A673 (cell line): Measurements from ENCODE around the gene MAN1C1. TPM values are rescaled to one million over a fixed set of nuclear protein-coding genes. Genes with fewer than 3 reads are reported as not detected.
"Not testable (repeated sequence)": the region's sequence is repeated elsewhere in the genome, so short reads cannot be mapped to it uniquely, and the experiment has no call there.

Source experiments
- BruUV-seq: library from RNA; stranded (reverse); fragments of 400-500 nt; replicated peaks from 2 replicates; lab custom pipeline; 2021; lab: Mats Ljungman, UMichigan
- CTCF ChIA-PET: fragments of 300-600 bp; sonication (Branson Sonifier 250); formaldehyde crosslinking; loops from one replicate; lab custom pipeline; 2022; ENCODE audit warnings: antibody characterized with exemption; lab: Charles Lee
- POLR2A ChIA-PET: fragments of 300-600 bp; sonication (Branson Sonifier 250); formaldehyde crosslinking; loops from one replicate; lab custom pipeline; 2022; ENCODE audit warnings: antibody characterized with exemption; ENCODE audit not compliant: low non-redundant PET; lab: Charles Lee
- DNase-seq: peaks from one replicate; pipeline ENCODE4 v3.0.0-alpha.2; 2015; ENCODE audit warnings: low spot score
- H3K27ac ChIP-seq: fragments of 200-600 bp; sonication (generic); 2 replicates; pipeline ENCODE4 v1.5.1; 2016; ENCODE audit warnings: mixed run types, low read depth, mild to moderate bottlenecking, mixed read lengths, antibody characterized with exemption, low read length; ENCODE audit not compliant: poor library complexity, severe bottlenecking
- H3K27me3 ChIP-seq: fragments of 200-600 bp; sonication (generic); replicated peaks from 2 replicates; pipeline ENCODE4 v1.6.1; 2017; ENCODE audit warnings: mixed run types, low read depth, mild to moderate bottlenecking, mixed read lengths, antibody characterized with exemption, low read length; ENCODE audit not compliant: insufficient read depth, poor library complexity
- H3K36me3 ChIP-seq: fragments of 200-600 bp; sonication (generic); 2 replicates; pipeline ENCODE4 v1.6.1; 2016; ENCODE audit warnings: mixed run types, mild to moderate bottlenecking, mixed read lengths, antibody characterized with exemption, low read length; ENCODE audit not compliant: insufficient read depth, poor library complexity, severe bottlenecking
- H3K4me1 ChIP-seq: fragments of 200-600 bp; sonication (generic); 2 replicates; pipeline ENCODE4 v1.6.1; 2017; ENCODE audit warnings: mixed run types, mild to moderate bottlenecking, mixed read lengths, antibody characterized with exemption, low read length; ENCODE audit not compliant: insufficient read depth, poor library complexity, severe bottlenecking
- H3K4me3 ChIP-seq: fragments of 200-600 bp; sonication (generic); 2 replicates; pipeline ENCODE4 v1.5.1; 2016; ENCODE audit warnings: low read depth, mixed run types, mild to moderate bottlenecking, mixed read lengths, low read length; ENCODE audit not compliant: poor library complexity, severe bottlenecking
- H3K9me3 ChIP-seq: fragments of 200-600 bp; sonication (generic); 2 replicates; pipeline ENCODE4 v1.6.1; 2016; ENCODE audit warnings: mixed run types, low read depth, mild to moderate bottlenecking, mixed read lengths, antibody characterized with exemption, low read length; ENCODE audit not compliant: poor library complexity, severe bottlenecking
- CTCF ChIP-seq: fragments of 300-800, 200-600 bp; sonication (generic); conservative IDR thresholded peaks from 2 replicates; pipeline ENCODE4 v1.5.1; 2017; ENCODE audit warnings: low read depth, mild to moderate bottlenecking, antibody characterized with exemption, low read length, moderate library complexity, mixed read lengths
- EZH2 ChIP-seq: fragments of 200-600 bp; sonication (generic); IDR thresholded peaks from 2 replicates; pipeline ENCODE4 v1.6.1; 2017; ENCODE audit warnings: borderline replicate concordance, low read depth, mild to moderate bottlenecking, mixed read lengths, antibody characterized with exemption, low read length; ENCODE audit not compliant: poor library complexity, severe bottlenecking
- intact Hi-C: fragments of 100-400 bp; cut with micrococcal nuclease; formaldehyde crosslinking; loops from one replicate; pipeline ENCODE4 v1.10.0; 2022; ENCODE audit not compliant: unreplicated experiment
- total RNA-seq: library from RNA; stranded (reverse); gene quantifications from 2 replicates; pipeline ENCODE4 v1.2.3, GENCODE V29; 2021

The MAN1C1 gene
- total RNA-seq, 1 experiment from 2014 or later, result 0.21 TPM

GRCh38 chr1:25590096-25590824, 26.3 kb upstream of the MAN1C1 start:
- BruUV-seq, result no TSS peak
- Histone ChIP-seq H3K9me3 (no peaks in the 10 kb centered on the region), H3K36me3 (no peaks in the 10 kb centered on the region), H3K4me3 (no peak overlapping the region), H3K4me1 (no peaks in the 10 kb centered on the region), H3K27ac (no peak overlapping the region), H3K27me3 (no peaks in the 10 kb centered on the region)
- CTCF ChIA-PET, result interaction anchor here (0.6 kb wide), 1 partner anchor 555 kb away, joined by 4 read pairs; no protein-coding TSS in a partner anchor
- intact Hi-C loops, result no loop called here
- no peak for TF ChIP-seq EZH2
- no peak for TF ChIP-seq CTCF
- POLR2A ChIA-PET, result no interaction called here
- DNase-seq, result no peak

- POLR2A ChIA-PET, result no interaction called here
- no peak overlapping the region for H3K27ac ChIP-seq
- no TSS peak for BruUV-seq
- no peaks in the 10 kb centered on the region for H3K36me3 ChIP-seq
- H3K27me3 ChIP-seq, result no peaks in the 10 kb centered on the region
- CTCF ChIA-PET, result no interaction called here
- TF ChIP-seq CTCF, result no peak
- TF ChIP-seq EZH2, result no peak
- H3K9me3 ChIP-seq, result no peaks in the 10 kb centered on the region
- H3K4me3 ChIP-seq, result no peak overlapping the region
- H3K4me1 ChIP-seq, result no peaks in the 10 kb centered on the region
- intact Hi-C loops, result no loop called here
- no peak for DNase-seq
These were observed 22.7 kb upstream of the MAN1C1 start for GRCh38 chr1:25593861-25594260.

- Histone ChIP-seq H3K36me3 (no peaks in the 10 kb centered on the region), H3K27ac (no peak overlapping the region), H3K27me3 (no peaks in the 10 kb centered on the region), H3K9me3 (no peaks in the 10 kb centered on the region), H3K4me1 (no peaks in the 10 kb centered on the region), H3K4me3 (no peak overlapping the region)
- ChIA-PET POLR2A (no interaction called here), CTCF (no interaction called here)
- no peak for TF ChIP-seq EZH2
- TF ChIP-seq CTCF, result no peak
- no TSS peak for BruUV-seq
- DNase-seq, result no peak
- intact Hi-C loops, result no loop called here
These were observed 21.6 kb upstream of the MAN1C1 start for GRCh38 chr1:25594971-25595370.

GRCh38 chr1:25596641-25597040, 19.9 kb upstream of the MAN1C1 start:
- CTCF ChIA-PET, H3K27ac ChIP-seq, intact Hi-C loops, H3K9me3 ChIP-seq, POLR2A ChIA-PET, DNase-seq, H3K27me3 ChIP-seq, H3K4me3 ChIP-seq, H3K4me1 ChIP-seq, H3K36me3 ChIP-seq, BruUV-seq: not testable (repeated sequence)
